Endothelial cell of hepatic sinusoid (primary cell): ENCODE results near the gene MFN1.

ENCODE experiments used
- in situ Hi-C: cut with HindIII; loops from 2 replicates; pipeline ENCODE4 v1.10.0; 2017; ENCODE audit warnings: low sequenced_read_pairs

Gene MFN1

GRCh38 chr3:179336345-179336929, 11.1 kb upstream of the MFN1 start:
- in situ Hi-C loops = no loop called here

- in situ Hi-C loops = no loop called here
Measured at GRCh38 chr3:179348325-179349013, 960 bp downstream of the MFN1 start.

GRCh38 chr3:179355996-179356395, 8.5 kb downstream of the MFN1 start:
- in situ Hi-C loops = no loop called here

- in situ Hi-C loops = no loop called here
Measured at GRCh38 chr3:179363332-179363731, 15.8 kb downstream of the MFN1 start.

- in situ Hi-C loops = no loop called here
Measured at GRCh38 chr3:179369621-179370020, 22.1 kb downstream of the MFN1 start.

- in situ Hi-C loops = no loop called here
Measured at GRCh38 chr3:179373938-179374337, 26.4 kb downstream of the MFN1 start.

DNA sequence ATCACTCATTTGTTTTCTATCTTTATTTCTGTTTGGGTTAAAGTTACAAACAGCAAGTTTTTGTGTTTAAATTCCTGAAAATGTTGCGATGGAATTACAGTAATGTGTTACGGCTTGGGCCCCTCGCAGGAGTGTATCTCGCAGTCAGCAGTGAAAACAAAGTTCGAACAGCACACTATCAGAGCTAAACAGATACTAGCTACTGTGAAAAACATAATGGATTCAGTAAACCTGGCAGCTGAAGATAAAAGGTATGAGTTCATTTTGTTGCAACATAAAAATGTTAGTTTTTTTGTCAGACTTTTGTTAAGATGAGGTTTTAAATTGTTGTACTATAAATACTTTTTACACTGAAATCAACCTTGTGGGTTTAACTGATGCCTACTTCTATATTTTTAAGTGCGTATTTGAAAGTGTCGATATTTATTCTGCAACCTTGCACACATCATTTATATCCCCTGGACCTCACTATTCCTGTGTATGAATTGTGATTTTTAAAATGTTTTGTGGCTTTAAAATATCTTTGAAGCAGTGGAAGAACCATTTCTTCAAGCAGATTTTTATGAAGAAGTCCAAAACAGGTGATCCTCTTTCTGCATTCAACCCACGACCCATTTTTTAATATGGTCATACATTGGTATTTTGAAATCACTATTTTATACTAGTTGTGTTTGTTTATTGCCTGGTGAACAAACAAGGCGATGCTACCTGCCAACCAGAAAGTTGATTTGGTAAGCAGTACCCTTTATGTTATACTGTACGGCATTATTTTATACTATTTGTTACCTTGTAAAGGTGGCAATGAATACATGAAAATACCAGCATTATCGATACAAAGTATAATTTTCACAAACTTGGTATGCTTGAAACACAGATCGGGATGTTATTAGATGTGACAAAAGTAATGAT, 27.8 kb downstream of the MFN1 start:
- in situ Hi-C loops = no loop called here

DNA sequence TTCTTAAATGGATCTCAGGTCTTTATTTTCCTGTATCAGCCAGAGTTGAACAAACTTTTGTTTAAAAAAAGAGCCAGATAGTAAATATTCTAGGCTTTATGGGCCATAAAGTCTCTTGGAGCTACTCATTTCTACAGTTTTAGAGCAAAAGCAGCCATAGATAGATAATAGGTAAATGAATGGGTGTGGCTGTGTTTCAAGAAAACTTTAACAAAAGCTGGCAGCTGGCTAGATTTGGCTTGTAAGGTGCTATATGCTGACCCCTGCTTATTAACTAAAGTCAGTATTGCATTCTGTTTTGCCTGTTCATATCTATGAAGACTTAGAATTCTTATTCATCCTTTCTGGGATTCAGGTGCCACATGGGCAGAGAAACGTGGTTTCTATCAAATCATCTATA, 29.0 kb downstream of the MFN1 start:
- in situ Hi-C loops = no loop called here

DNA sequence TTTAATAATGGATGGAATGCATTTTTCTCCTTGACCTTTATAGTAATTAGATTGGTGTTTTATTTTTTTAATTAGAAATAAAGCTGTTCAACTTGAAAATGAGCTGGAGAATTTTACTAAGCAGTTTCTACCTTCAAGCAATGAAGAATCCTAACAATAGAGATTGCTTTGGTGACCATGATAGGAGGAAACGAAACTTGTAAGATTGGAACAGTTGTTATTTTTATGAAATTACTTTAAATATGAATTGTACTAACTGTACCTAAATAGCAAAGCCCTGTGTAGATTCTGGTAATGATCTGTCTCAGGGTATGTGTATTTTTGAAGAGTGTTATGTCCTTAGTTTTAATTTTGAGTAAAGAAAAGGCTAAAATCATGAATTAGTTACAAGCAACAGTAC, 44.4 kb downstream of the MFN1 start:
- in situ Hi-C loops = no loop called here

DNA sequence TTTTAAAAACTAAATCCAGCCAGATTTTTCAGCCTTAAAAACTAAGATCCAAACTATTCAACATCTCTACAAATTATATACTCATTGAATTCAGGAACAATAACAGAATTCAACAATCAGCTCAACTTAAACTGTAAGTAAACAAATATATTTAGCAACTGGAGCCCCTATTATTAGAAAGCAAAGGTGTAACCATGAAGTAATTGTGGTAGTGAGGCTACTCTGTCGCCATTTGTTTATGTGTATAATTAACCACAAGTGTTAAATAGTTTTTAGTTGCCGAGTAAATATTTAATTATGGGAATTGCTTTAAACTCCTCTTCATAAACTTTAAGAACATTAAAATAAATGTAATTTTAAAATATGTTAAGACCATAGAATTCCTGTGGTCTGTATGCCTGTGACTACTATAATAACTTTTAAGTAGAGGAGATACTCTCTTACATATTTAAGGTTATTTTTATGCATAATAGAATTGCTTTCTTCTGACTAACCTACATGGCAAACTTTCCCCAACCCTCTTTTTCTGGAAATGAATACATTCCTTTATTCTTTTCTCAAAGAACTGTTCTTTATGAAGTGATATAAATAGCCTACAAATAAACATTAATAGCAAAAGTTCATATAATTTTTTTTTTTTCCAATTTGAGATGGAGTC, 51.2 kb downstream of the MFN1 start:
- in situ Hi-C loops = no loop called here

DNA sequence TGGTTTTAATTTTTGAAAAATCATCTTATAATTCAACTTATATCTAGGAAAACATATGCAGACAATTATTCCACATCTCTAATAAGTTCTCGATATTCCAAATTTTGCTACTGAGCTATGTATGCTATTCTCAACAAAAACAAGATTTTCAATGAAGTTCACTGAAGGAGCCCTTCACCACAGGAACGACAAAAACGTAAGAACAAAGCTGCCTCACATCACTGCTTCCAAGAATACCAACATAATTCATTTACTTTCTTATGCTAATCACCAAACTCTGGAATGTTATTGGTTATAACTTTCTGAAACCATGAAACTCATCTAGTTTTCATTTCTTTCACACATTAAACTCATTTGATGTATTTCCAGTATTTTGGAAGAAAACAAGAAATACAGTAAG, 54.1 kb downstream of the MFN1 start:
- in situ Hi-C loops = no loop called here

DNA sequence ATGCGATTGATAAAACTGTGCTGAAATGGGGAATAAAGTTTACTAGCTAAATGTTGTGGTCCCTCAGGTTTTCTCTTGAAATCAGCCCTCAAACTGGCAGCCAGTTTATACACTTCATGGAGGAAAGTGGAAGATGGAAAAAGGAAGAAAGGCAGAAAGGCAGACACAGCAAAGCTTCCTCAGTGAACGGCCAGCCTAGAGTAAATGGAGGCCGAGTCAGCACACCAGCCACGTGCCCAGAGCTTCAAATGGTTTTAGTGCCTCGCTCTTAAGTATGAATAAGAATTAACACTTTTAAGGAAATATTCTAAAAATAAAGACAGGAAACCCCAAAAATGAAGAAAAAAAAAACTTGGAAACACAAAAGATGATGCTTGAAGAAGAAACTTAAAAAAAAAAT, 55.5 kb downstream of the MFN1 start:
- in situ Hi-C loops = no loop called here

DNA sequence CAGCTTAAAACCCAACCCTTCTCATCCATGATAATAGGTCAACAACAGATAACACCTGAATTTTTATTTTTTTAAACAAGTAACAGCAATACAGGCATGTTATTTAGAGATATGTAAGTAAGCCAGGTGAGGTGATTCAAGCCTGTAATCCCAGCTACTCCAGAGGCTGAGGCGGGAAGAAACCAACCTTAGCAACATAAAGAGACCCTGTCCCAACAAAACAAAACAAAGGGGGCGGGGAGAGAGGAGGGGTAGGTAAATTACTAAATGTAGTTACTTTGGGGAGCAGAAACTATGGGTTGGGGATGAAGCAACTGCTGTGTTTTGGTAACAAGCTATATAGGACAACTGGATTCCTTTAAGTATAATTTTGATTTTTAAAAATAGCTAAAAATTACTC, 56.8 kb downstream of the MFN1 start:
- in situ Hi-C loops = no loop called here

DNA sequence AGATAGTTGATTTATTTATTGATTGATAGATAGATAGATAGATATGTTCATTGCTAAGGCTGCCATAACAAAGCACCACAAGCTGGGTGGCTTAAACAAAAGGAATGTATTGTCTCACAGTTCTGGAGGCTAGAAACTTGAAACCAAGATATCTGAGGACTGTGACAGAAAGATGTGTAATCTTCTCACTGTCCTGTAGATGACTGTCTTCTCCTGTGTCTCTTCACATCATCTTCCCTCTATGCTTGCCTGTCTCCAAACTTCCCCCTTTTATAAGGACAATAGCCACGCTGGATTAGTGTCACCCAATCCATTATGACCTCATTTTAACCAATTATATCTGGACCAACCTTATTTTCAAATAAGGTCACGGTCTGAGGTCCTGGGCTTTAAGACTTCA, 62.8 kb downstream of the MFN1 start:
- in situ Hi-C loops = no loop called here

DNA sequence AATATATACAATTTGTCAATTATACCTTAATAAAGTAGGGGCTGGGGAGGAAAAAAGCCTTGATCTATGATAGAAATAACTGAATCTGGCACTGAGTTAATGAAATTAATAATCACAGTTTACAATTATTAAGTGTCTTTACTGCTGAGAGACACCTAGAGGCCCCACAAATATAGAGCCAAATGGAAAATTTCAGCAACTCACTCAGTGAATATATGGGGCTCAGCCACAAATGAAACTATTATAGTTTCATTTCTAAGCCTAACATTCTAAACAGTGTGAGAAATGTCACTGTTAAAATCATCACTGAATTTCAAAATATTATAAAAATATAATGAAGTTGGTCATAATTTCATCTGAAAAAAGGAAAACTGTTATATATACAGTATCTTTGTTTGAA, 63.5 kb downstream of the MFN1 start:
- in situ Hi-C loops = no loop called here

DNA sequence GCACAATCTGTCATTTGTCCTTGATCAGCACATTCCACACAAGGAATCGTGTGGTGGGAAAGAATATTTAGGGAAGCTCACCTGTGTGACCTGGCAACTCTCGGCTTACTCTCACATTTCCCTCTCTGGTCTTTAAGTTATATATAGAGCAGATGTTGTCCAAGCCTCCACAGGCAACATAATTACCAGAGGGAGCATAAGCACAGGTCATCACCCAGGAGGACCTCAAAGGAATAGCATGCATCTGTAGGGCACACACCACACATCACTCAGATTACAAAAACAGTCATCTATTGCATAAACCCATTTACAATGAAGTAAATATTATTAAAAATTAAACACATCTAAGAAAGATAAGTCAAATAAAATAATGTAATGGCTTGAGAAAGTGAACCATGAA, 67.3 kb downstream of the MFN1 start:
- in situ Hi-C loops = no loop called here

DNA sequence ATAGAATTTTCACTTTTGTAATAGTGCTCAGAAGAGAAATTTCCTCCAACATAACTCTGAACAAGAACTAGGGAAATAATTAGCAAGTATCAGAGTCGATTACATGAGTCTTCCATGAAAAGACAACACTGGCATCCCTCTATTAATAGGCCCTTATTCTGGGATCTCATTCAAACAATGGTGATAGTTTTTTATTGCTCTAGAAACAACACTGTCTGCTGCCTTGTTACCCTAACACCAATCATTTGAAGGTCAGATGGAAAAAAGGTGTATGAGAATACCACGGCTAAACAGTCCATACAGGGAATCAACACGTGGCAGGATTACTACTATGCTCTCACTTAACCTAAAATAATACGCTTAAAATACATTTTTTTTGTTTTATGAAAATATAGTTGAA, 67.9 kb downstream of the MFN1 start:
- in situ Hi-C loops = no loop called here

DNA sequence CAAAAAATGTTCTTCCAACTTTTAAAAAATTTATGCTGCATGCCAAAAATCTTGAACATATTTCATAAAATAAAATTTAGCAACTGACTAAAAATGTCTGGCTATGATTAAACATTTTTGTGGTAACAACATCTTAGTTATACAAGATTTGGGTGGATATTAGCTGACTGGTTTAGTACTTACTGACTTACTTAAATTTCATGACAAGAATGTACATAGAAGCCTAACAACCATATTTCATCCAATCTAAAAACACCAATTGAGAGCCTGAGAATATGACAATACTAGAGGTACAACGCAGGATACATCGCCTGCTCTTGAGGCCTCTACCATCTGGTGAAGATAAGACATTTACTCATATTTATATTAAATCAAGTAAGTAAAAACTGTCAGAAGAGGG, 69.2 kb downstream of the MFN1 start:
- in situ Hi-C loops = no loop called here

- in situ Hi-C loops = no loop called here
Measured at GRCh38 chr3:179418610-179419009, 71.1 kb downstream of the MFN1 start.

GRCh38 chr3:179421500-179421899, 74.0 kb downstream of the MFN1 start:
- in situ Hi-C loops = no loop called here

GRCh38 chr3:179425075-179425474, 77.6 kb downstream of the MFN1 start:
- in situ Hi-C loops = no loop called here
